ENCODE data around the gene ABCA6.

Gene ABCA6

GRCh38 chr17:69061721-69062556 lies 79.8 kb downstream of the ABCA6 start:
- Histone ChIP-seq H3K4me3 (ENCODE audit: low read depth, low read length) (no peak overlapping the region), H3K36me3 (ENCODE audit: control insufficient read depth, insufficient read depth, low read length) (no peaks in the 10 kb centered on the region), H3K4me1 (ENCODE audit: control insufficient read depth, insufficient read depth, low read length) (no peaks in the 10 kb centered on the region), H3K9me3 (ENCODE audit: control insufficient read depth, insufficient read depth, low read depth, low read length) (no peaks in the 10 kb centered on the region), H3K27ac (ENCODE audit: low read depth, low read length) (no peak overlapping the region), H3K9ac (ENCODE audit: low read length) (no peak overlapping the region), H3K27me3 (ENCODE audit: control insufficient read depth, insufficient read depth, low read length) (no peaks in the 10 kb centered on the region)

- Histone ChIP-seq H3K36me3 (ENCODE audit: control insufficient read depth, insufficient read depth, low read length) (no peaks in the 10 kb centered on the region), H3K9ac (ENCODE audit: low read length) (no peak within 1 kb of the TSS), H3K4me3 (ENCODE audit: low read depth, low read length) (no peak within 1 kb of the TSS), H3K4me1 (ENCODE audit: control insufficient read depth, insufficient read depth, low read length) (no peaks in the 10 kb centered on the region), H3K9me3 (ENCODE audit: control insufficient read depth, insufficient read depth, low read depth, low read length) (no peaks in the 10 kb centered on the region), H3K27me3 (ENCODE audit: control insufficient read depth, insufficient read depth, low read length) (no peaks in the 10 kb centered on the region), H3K27ac (ENCODE audit: low read depth, low read length) (no peak within 1 kb of the TSS)
Observed at GRCh38 chr17:69060822-69061221, 80.9 kb downstream of the ABCA6 start, which contains the start of gene ABCA9. Gene ABCA9, minus strand, starts transcription at chr17:69060927. Its CDS starts 9,801 bp downstream, at chr17:69051126.

GRCh38 chr17:69059458-69060175 lies 82.1 kb downstream of the ABCA6 start:
- H3K4me1 ChIP-seq (ENCODE audit: control insufficient read depth, insufficient read depth, low read length): no peaks in the 10 kb centered on the region
- H3K27ac ChIP-seq (ENCODE audit: low read depth, low read length): no peak overlapping the region
- H3K4me3 ChIP-seq (ENCODE audit: low read depth, low read length): no peak overlapping the region
- no peaks in the 10 kb centered on the region for H3K27me3 ChIP-seq (ENCODE audit: control insufficient read depth, insufficient read depth, low read length)
- H3K9me3 ChIP-seq (ENCODE audit: control insufficient read depth, insufficient read depth, low read depth, low read length): no peaks in the 10 kb centered on the region
- H3K36me3 ChIP-seq (ENCODE audit: control insufficient read depth, insufficient read depth, low read length): no peaks in the 10 kb centered on the region
- H3K9ac ChIP-seq (ENCODE audit: low read length): no peak overlapping the region

- Histone ChIP-seq H3K36me3 (ENCODE audit: control insufficient read depth, insufficient read depth, low read length) (no peaks in the 10 kb centered on the region), H3K27ac (ENCODE audit: low read depth, low read length) (no peak overlapping the region), H3K4me3 (ENCODE audit: low read depth, low read length) (no peak overlapping the region), H3K9ac (ENCODE audit: low read length) (no peak overlapping the region), H3K27me3 (ENCODE audit: control insufficient read depth, insufficient read depth, low read length) (no peaks in the 10 kb centered on the region), H3K4me1 (ENCODE audit: control insufficient read depth, insufficient read depth, low read length) (no peaks in the 10 kb centered on the region), H3K9me3 (ENCODE audit: control insufficient read depth, insufficient read depth, low read depth, low read length) (no peaks in the 10 kb centered on the region)
Observed at GRCh38 chr17:69058165-69058564, 83.5 kb downstream of the ABCA6 start.

- Histone ChIP-seq H3K9me3 (ENCODE audit: control insufficient read depth, insufficient read depth, low read depth, low read length) (no peaks in the 10 kb centered on the region), H3K27ac (ENCODE audit: low read depth, low read length) (no peak overlapping the region), H3K9ac (ENCODE audit: low read length) (no peak overlapping the region), H3K4me1 (ENCODE audit: control insufficient read depth, insufficient read depth, low read length) (no peaks in the 10 kb centered on the region), H3K4me3 (ENCODE audit: low read depth, low read length) (no peak overlapping the region), H3K36me3 (ENCODE audit: control insufficient read depth, insufficient read depth, low read length) (no peaks in the 10 kb centered on the region), H3K27me3 (ENCODE audit: control insufficient read depth, insufficient read depth, low read length) (no peaks in the 10 kb centered on the region)
Observed at GRCh38 chr17:69057280-69057679, 84.4 kb downstream of the ABCA6 start.

- no peak overlapping the region for H3K27ac ChIP-seq (ENCODE audit: low read depth, low read length)
- H3K36me3 ChIP-seq (ENCODE audit: control insufficient read depth, insufficient read depth, low read length): no peaks in the 10 kb centered on the region
- no peaks in the 10 kb centered on the region for H3K9me3 ChIP-seq (ENCODE audit: control insufficient read depth, insufficient read depth, low read depth, low read length)
- no peak overlapping the region for H3K9ac ChIP-seq (ENCODE audit: low read length)
- no peak overlapping the region for H3K4me3 ChIP-seq (ENCODE audit: low read depth, low read length)
- H3K27me3 ChIP-seq (ENCODE audit: control insufficient read depth, insufficient read depth, low read length): no peaks in the 10 kb centered on the region
- H3K4me1 ChIP-seq (ENCODE audit: control insufficient read depth, insufficient read depth, low read length): no peaks in the 10 kb centered on the region
Observed at GRCh38 chr17:69056179-69056823, 85.4 kb downstream of the ABCA6 start.

- Histone ChIP-seq H3K4me1 (ENCODE audit: control insufficient read depth, insufficient read depth, low read length) (no peaks in the 10 kb centered on the region), H3K36me3 (ENCODE audit: control insufficient read depth, insufficient read depth, low read length) (no peaks in the 10 kb centered on the region), H3K9ac (ENCODE audit: low read length) (no peak overlapping the region), H3K27me3 (ENCODE audit: control insufficient read depth, insufficient read depth, low read length) (no peaks in the 10 kb centered on the region), H3K9me3 (ENCODE audit: control insufficient read depth, insufficient read depth, low read depth, low read length) (no peaks in the 10 kb centered on the region), H3K27ac (ENCODE audit: low read depth, low read length) (no peak overlapping the region), H3K4me3 (ENCODE audit: low read depth, low read length) (no peak overlapping the region)
Observed at GRCh38 chr17:69055334-69055733, 86.4 kb downstream of the ABCA6 start.

GRCh38 chr17:69050999-69051775 lies 90.5 kb downstream of the ABCA6 start:
- H3K27me3 ChIP-seq (ENCODE audit: control insufficient read depth, insufficient read depth, low read length): no peaks in the 10 kb centered on the region
- H3K4me3 ChIP-seq (ENCODE audit: low read depth, low read length): no peak overlapping the region
- H3K9ac ChIP-seq (ENCODE audit: low read length): no peak overlapping the region
- H3K9me3 ChIP-seq (ENCODE audit: control insufficient read depth, insufficient read depth, low read depth, low read length): no peaks in the 10 kb centered on the region
- no peaks in the 10 kb centered on the region for H3K4me1 ChIP-seq (ENCODE audit: control insufficient read depth, insufficient read depth, low read length)
- H3K36me3 ChIP-seq (ENCODE audit: control insufficient read depth, insufficient read depth, low read length): no peaks in the 10 kb centered on the region
- H3K27ac ChIP-seq (ENCODE audit: low read depth, low read length): no peak overlapping the region

GRCh38 chr17:69048634-69049033 lies 93.1 kb downstream of the ABCA6 start:
- no peaks in the 10 kb centered on the region for H3K36me3 ChIP-seq (ENCODE audit: control insufficient read depth, insufficient read depth, low read length)
- H3K9ac ChIP-seq (ENCODE audit: low read length): no peak overlapping the region
- H3K27me3 ChIP-seq (ENCODE audit: control insufficient read depth, insufficient read depth, low read length): no peaks in the 10 kb centered on the region
- no peak overlapping the region for H3K27ac ChIP-seq (ENCODE audit: low read depth, low read length)
- H3K9me3 ChIP-seq (ENCODE audit: control insufficient read depth, insufficient read depth, low read depth, low read length): no peaks in the 10 kb centered on the region
- H3K4me1 ChIP-seq (ENCODE audit: control insufficient read depth, insufficient read depth, low read length): no peaks in the 10 kb centered on the region
- no peak overlapping the region for H3K4me3 ChIP-seq (ENCODE audit: low read depth, low read length)

GRCh38 chr17:69047368-69048263 lies 94.1 kb downstream of the ABCA6 start:
- no peaks in the 10 kb centered on the region for H3K9me3 ChIP-seq (ENCODE audit: control insufficient read depth, insufficient read depth, low read depth, low read length)
- no peaks in the 10 kb centered on the region for H3K36me3 ChIP-seq (ENCODE audit: control insufficient read depth, insufficient read depth, low read length)
- no peak overlapping the region for H3K4me3 ChIP-seq (ENCODE audit: low read depth, low read length)
- no peaks in the 10 kb centered on the region for H3K27me3 ChIP-seq (ENCODE audit: control insufficient read depth, insufficient read depth, low read length)
- H3K9ac ChIP-seq (ENCODE audit: low read length): peak overlapping the region; percentile 4
- no peaks in the 10 kb centered on the region for H3K4me1 ChIP-seq (ENCODE audit: control insufficient read depth, insufficient read depth, low read length)
- H3K27ac ChIP-seq (ENCODE audit: low read depth, low read length): no peak overlapping the region

Measured in HUES6 (cell line).